Epithelial cell of esophagus (primary cell): ENCODE measurements around the gene COL12A1.

Experiments used
- DNase-seq: peaks from one replicate; pipeline ENCODE4 v3.0.0; 2010; ENCODE audit warnings: low read depth
- H3K4me3 ChIP-seq: 2 replicates; pipeline ENCODE4 v1.5.1; 2011; ENCODE audit warnings: mild to moderate bottlenecking, low read length, control low read depth
- CTCF ChIP-seq: IDR thresholded peaks from 2 replicates; pipeline ENCODE4 v1.5.1; 2011; ENCODE audit warnings: low read depth, mild to moderate bottlenecking, low read length, control low read depth, inconsistent platforms; ENCODE audit not compliant: insufficient read depth; ENCODE audit errors: missing control alignments

The COL12A1 gene

GRCh38 chr6:75094614-75095200 lies 111.1 kb downstream of the COL12A1 start:
- no peak for DNase-seq
- TF ChIP-seq CTCF: no peak
- no peak overlapping the region for H3K4me3 ChIP-seq

GRCh38 chr6:75091467-75092190 lies 114.2 kb downstream of the COL12A1 start:
- no peak overlapping the region for H3K4me3 ChIP-seq
- DNase-seq: no peak
- no peak for TF ChIP-seq CTCF

- no peak overlapping the region for H3K4me3 ChIP-seq
- no peak for TF ChIP-seq CTCF
- DNase-seq: no peak
Measured at GRCh38 chr6:75090576-75090975, 115.3 kb downstream of the COL12A1 start.

GRCh38 chr6:75089921-75090320 lies 115.9 kb downstream of the COL12A1 start:
- TF ChIP-seq CTCF: no peak
- DNase-seq: no peak
- H3K4me3 ChIP-seq: no peak overlapping the region

GRCh38 chr6:75089151-75089897 lies 116.5 kb downstream of the COL12A1 start:
- H3K4me3 ChIP-seq: no peak overlapping the region
- no peak for TF ChIP-seq CTCF
- no peak for DNase-seq

GRCh38 chr6:75085931-75086635 lies 119.8 kb downstream of the COL12A1 start:
- no peak for TF ChIP-seq CTCF
- H3K4me3 ChIP-seq: no peak overlapping the region
- no peak for DNase-seq
